Skeletal muscle tissue (tissue), 4 donors: ENCODE measurements around the gene RMND5A. TPM values are rescaled to one million over a fixed set of nuclear protein-coding genes. Genes with fewer than 3 reads are reported as not detected.

Experiments used
- H3K27ac ChIP-seq: one replicate; pipeline ENCODE4 v1.7.0; 2013; ENCODE audit warnings: mild to moderate bottlenecking, low read depth, low read length, inconsistent platforms
- H3K27me3 ChIP-seq, 3 donors: one replicate each; pipeline ENCODE4 v1.7.0; 2013; ENCODE audit warnings: low read length in 3 of 3; ENCODE audit not compliant: control insufficient read depth in 3 of 3, insufficient read depth in 3 of 3
- H3K36me3 ChIP-seq, 3 donors: one replicate each; pipeline ENCODE4 v1.7.0; 2013; ENCODE audit warnings: low read length in 3 of 3; ENCODE audit not compliant: control insufficient read depth in 3 of 3, insufficient read depth in 3 of 3
- H3K4me1 ChIP-seq, 3 donors: one replicate each; pipeline ENCODE4 v1.7.0; 2013; ENCODE audit warnings: low read length in 3 of 3, mild to moderate bottlenecking in 3 of 3; ENCODE audit not compliant: control insufficient read depth in 3 of 3, insufficient read depth in 3 of 3
- H3K4me3 ChIP-seq, 3 donors: one replicate each; pipeline ENCODE4 v1.7.0; 2013; ENCODE audit warnings: low read length in 3 of 3
- H3K9ac ChIP-seq, 3 donors: one replicate each; pipeline ENCODE4 v1.7.0; 2013; ENCODE audit warnings: low read length in 3 of 3, mild to moderate bottlenecking in 3 of 3, moderate library complexity in 2 of 3, low read depth in 1 of 3
- H3K9me3 ChIP-seq, 3 donors: one replicate each; pipeline ENCODE4 v1.7.0; 2013; ENCODE audit warnings: low read length in 3 of 3; ENCODE audit not compliant: control insufficient read depth in 3 of 3
- total RNA-seq: library from RNA; depleted of rRNA; stranded (reverse); fragments of >200 nt; gene quantifications from one replicate; pipeline ENCODE4 v1.2.3, GENCODE V29; 2014
- donor health status: Osteomylitis.

The RMND5A gene
- total RNA-seq, 1 donor from 2014 or later, result 46.4 TPM

GRCh38 chr2:86788881-86789686 lies 69.0 kb downstream of the RMND5A start:
- Histone ChIP-seq H3K27me3 (peaks cover 49 to 63% (median 55%) of the 10 kb centered on the region in 3 donors), H3K36me3 (no peaks in the 10 kb centered on the region), H3K9me3 (no peaks in the 10 kb centered on the region), H3K27ac (no peak overlapping the region), H3K4me3 (peak overlapping the region in 1 of 3 donors; percentile 35), H3K9ac (no peak overlapping the region), H3K4me1 (peaks cover 15 to 28% (median 16%) of the 10 kb centered on the region in 3 donors)

DNA sequence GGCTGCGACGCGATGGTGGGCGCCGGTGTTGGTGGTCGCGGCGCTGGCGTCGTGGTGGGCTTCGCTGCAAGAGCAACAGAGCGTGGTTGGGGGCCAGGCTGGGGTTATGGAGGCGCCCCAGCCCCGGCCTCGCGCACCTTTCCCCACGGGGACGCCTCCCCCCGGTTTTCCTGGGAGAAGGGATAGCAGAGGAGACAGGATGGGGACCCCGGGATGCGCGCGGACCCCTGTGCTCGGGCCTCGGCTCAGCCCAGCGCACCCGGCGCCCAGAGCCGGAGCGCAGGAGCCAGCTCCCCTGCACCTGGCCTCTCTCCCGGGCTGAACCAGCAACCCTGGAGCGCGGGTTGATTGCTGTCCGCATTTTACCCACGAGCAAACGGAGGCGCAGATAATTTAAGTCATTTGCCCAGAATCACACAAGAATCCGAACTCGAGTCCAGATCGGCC lies 69.6 kb downstream of the RMND5A start:
- H3K9ac ChIP-seq, result no peak overlapping the region
- H3K27me3 ChIP-seq, result peaks cover 49 to 70% (median 60%) of the 10 kb centered on the region in 3 donors
- H3K9me3 ChIP-seq, result no peaks in the 10 kb centered on the region
- peaks cover 15 to 28% (median 16%) of the 10 kb centered on the region in 3 donors for H3K4me1 ChIP-seq
- peak overlapping the region in 2 of 3 donors; percentile 7 to 9 for H3K4me3 ChIP-seq
- H3K36me3 ChIP-seq, result no peaks in the 10 kb centered on the region
- H3K27ac ChIP-seq, result no peak overlapping the region

DNA sequence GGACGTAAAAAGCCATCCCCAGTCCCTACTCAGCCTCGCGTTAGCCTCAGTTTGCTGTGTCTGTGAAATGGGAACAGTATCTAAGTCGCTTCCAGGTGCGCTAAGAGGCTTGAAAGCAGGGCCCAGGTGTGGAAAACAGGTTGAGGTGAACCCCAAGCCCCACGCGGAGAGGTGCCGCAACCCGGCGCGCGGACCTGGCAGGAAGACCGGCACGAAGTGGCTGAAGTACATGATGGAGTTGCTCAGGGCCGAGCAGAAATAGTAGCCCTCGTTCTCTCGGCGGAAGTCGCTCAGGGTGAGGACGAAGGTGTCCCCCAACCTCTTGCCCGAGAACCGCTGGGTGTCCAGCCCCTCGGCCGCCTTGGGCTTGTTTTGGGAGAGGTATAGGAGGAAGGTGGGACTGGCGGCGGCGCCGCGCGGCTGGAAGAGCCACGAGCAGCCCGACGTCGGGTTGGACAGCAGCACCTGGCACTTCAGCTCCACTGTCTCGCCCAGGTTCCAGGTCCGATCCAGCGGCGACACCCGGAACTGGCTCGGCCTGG lies 70.1 kb downstream of the RMND5A start:
- no peak overlapping the region for H3K27ac ChIP-seq
- H3K9me3 ChIP-seq, result no peaks in the 10 kb centered on the region
- H3K36me3 ChIP-seq, result no peaks in the 10 kb centered on the region
- H3K4me1 ChIP-seq, result peaks cover 15 to 28% (median 16%) of the 10 kb centered on the region in 3 donors
- H3K9ac ChIP-seq, result no peak overlapping the region
- peaks cover 49 to 70% (median 64%) of the 10 kb centered on the region in 3 donors for H3K27me3 ChIP-seq
- H3K4me3 ChIP-seq, result peak overlapping the region in 2 of 3 donors; percentile 7 to 9

- no peaks in the 10 kb centered on the region for H3K36me3 ChIP-seq
- H3K27ac ChIP-seq, result no peak within 1 kb of the TSS
- peaks cover 49 to 68% (median 64%) of the 10 kb centered on the region in 3 donors for H3K27me3 ChIP-seq
- H3K4me3 ChIP-seq, result peak within 1 kb of the TSS; percentile 27 to 29 (median 27)
- H3K9me3 ChIP-seq, result peaks cover 0 to under 1% (median 0%) of the 10 kb centered on the region in 3 donors
- peaks cover 15 to 28% (median 16%) of the 10 kb centered on the region in 3 donors for H3K4me1 ChIP-seq
- H3K9ac ChIP-seq, result no peak within 1 kb of the TSS
Measured at GRCh38 chr2:86790676-86791572, 70.8 kb downstream of the RMND5A start, which contains the start of gene CD8A. CD8A (minus strand) TSS chr2:86790913; CDS start chr2:86790825, 88 bp downstream.

GRCh38 chr2:86791573-86791972 lies 71.5 kb downstream of the RMND5A start:
- H3K27me3 ChIP-seq, result peaks cover 49 to 64% (median 64%) of the 10 kb centered on the region in 3 donors
- peaks cover 15 to 28% (median 16%) of the 10 kb centered on the region in 3 donors for H3K4me1 ChIP-seq
- H3K36me3 ChIP-seq, result no peaks in the 10 kb centered on the region
- H3K9me3 ChIP-seq, result peaks cover 0 to 7% (median 3%) of the 10 kb centered on the region in 3 donors
- H3K4me3 ChIP-seq, result peak overlapping the region in 1 of 3 donors; percentile 27
- no peak overlapping the region for H3K27ac ChIP-seq
- no peak overlapping the region for H3K9ac ChIP-seq

DNA sequence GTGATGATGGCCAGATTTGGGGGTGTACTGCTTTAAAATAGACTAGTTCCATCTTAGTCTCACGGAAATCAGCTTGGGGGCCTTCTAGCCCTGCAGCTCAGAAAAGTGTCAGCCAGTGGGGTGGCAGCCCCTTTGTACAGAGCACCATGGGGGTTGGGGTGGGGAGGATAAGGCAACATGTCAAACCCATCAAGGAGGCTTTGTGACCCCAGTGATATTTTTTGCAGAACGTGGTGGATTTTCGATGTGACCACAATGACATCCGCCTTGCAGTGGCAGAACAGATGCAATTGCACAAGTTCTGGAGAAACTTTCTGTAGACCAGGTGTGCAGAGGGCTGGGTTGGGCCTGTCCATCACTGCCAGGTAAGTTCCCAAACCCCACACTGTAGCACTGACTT lies 73.7 kb downstream of the RMND5A start:
- Histone ChIP-seq H3K4me3 (no peak overlapping the region), H3K4me1 (peaks cover 15 to 27% (median 15%) of the 10 kb centered on the region in 3 donors), H3K27me3 (peaks cover 47 to 60% (median 58%) of the 10 kb centered on the region in 3 donors), H3K36me3 (no peaks in the 10 kb centered on the region), H3K27ac (no peak overlapping the region), H3K9ac (no peak overlapping the region), H3K9me3 (peaks cover 0 to 15% (median 8%) of the 10 kb centered on the region in 3 donors)

DNA sequence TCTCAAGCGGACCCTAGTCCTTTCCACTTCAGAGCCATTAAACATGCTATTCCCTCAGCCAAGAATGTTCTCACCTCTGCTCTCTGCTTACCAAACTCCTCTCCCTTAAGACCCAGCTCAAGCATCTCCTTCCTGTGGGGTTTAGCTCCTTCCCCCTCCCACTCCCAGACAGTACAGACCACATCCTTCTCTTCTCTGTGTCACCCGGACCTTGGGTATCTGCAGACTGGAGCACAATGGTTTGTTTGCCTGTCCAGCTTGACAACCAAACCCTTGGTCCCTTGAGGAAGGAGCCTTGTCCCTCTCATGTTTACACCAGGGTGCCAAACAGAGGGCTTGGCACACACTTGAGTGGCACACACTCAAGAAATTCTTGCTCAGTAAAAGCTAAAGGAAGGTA lies 74.8 kb downstream of the RMND5A start:
- peaks cover 37 to 49% (median 47%) of the 10 kb centered on the region in 3 donors for H3K27me3 ChIP-seq

GRCh38 chr2:86800856-86801567 lies 80.9 kb downstream of the RMND5A start:
- peaks cover 0 to 14% (median 7%) of the 10 kb centered on the region in 3 donors for H3K9me3 ChIP-seq
- no peaks in the 10 kb centered on the region for H3K27me3 ChIP-seq
- H3K27ac ChIP-seq, result no peak overlapping the region

More for the DNA sequence above, 74.8 kb downstream of the RMND5A start:
- H3K36me3 ChIP-seq, result no peaks in the 10 kb centered on the region
- no peak overlapping the region for H3K4me3 ChIP-seq
- no peak overlapping the region for H3K9ac ChIP-seq
- no peak overlapping the region for H3K27ac ChIP-seq
- H3K9me3 ChIP-seq, result peaks cover 0 to 15% (median 8%) of the 10 kb centered on the region in 3 donors
- H3K4me1 ChIP-seq, result peaks cover 8 to 16% (median 10%) of the 10 kb centered on the region in 3 donors

More at GRCh38 chr2:86800856-86801567, 80.9 kb downstream of the RMND5A start:
- no peaks in the 10 kb centered on the region for H3K36me3 ChIP-seq
- no peak overlapping the region for H3K9ac ChIP-seq
- H3K4me3 ChIP-seq, result no peak overlapping the region
- H3K4me1 ChIP-seq, result no peaks in the 10 kb centered on the region
